Endodermal cell (in vitro differentiated cells): Measurements from ENCODE around the gene DYNC1H1. TPM values are rescaled to one million over a fixed set of nuclear protein-coding genes. Genes with fewer than 3 reads are reported as not detected.

ENCODE experiments used
- DNase-seq: peaks from one replicate; pipeline ENCODE4 v3.0.0-alpha.2; 2017
- H3K27ac ChIP-seq: 2 replicates; pipeline ENCODE4 v1.5.1; 2013; ENCODE audit warnings: mild to moderate bottlenecking, low read depth, low read length, moderate library complexity
- H3K27me3 ChIP-seq: 2 replicates; pipeline ENCODE4 v1.6.1; 2013; ENCODE audit warnings: mild to moderate bottlenecking, low read length, moderate library complexity; ENCODE audit not compliant: insufficient read depth, control insufficient read depth, poor library complexity, severe bottlenecking
- H3K36me3 ChIP-seq: 2 replicates; pipeline ENCODE4 v1.7.0; 2013; ENCODE audit warnings: mild to moderate bottlenecking, low read length, moderate library complexity; ENCODE audit not compliant: control insufficient read depth, insufficient read depth
- H3K4me1 ChIP-seq: one replicate; pipeline ENCODE4 v1.7.0; 2013; ENCODE audit warnings: low read length; ENCODE audit not compliant: control insufficient read depth, insufficient read depth
- H3K4me3 ChIP-seq: 2 replicates; pipeline ENCODE4 v1.5.1; 2013; ENCODE audit warnings: mild to moderate bottlenecking, low read length, moderate library complexity
- H3K9ac ChIP-seq: 2 replicates; pipeline ENCODE4 v1.6.1; 2013; ENCODE audit warnings: mild to moderate bottlenecking, low read length, moderate library complexity; ENCODE audit not compliant: poor library complexity, severe bottlenecking; ENCODE audit errors: extremely low read depth
- H3K9me3 ChIP-seq: 2 replicates; pipeline ENCODE4 v1.6.1; 2013; ENCODE audit warnings: mild to moderate bottlenecking, low read length, moderate library complexity; ENCODE audit not compliant: control insufficient read depth
- H3K27ac Mint-ChIP-seq: 2 replicates; pipeline ENCODE4 v1.8.0; 2020; ENCODE audit warnings: mixed read lengths
- H3K27me3 Mint-ChIP-seq: 2 replicates; pipeline ENCODE4 v1.8.0; 2021; ENCODE audit warnings: mild to moderate bottlenecking, mixed read lengths; ENCODE audit not compliant: insufficient read depth
- H3K36me3 Mint-ChIP-seq: 2 replicates; pipeline ENCODE4 v1.8.0; 2020; ENCODE audit warnings: low read depth, mixed read lengths
- H3K4me1 Mint-ChIP-seq: 2 replicates; pipeline ENCODE4 v1.8.0; 2020; ENCODE audit warnings: mixed read lengths
- H3K4me3 Mint-ChIP-seq: 2 replicates; pipeline ENCODE4 v1.8.0; 2020; ENCODE audit warnings: mild to moderate bottlenecking, moderate library complexity, mixed read lengths
- H3K9me3 Mint-ChIP-seq: 2 replicates; pipeline ENCODE4 v1.8.0; 2020; ENCODE audit warnings: mild to moderate bottlenecking, mixed read lengths
- CTCF ChIP-seq: fragments of 200-600 bp; sonication (generic); conservative IDR thresholded peaks from 2 replicates; pipeline ENCODE4 v1.5.0; 2021; ENCODE audit warnings: antibody characterized with exemption, mild to moderate bottlenecking
- WGBS, 2 experiments: methylation state at CpG; one replicate each; pipeline versions ENCODE4 v1.1.5 to v1.1.7; 2013; ENCODE audit warnings: missing lambda C conversion rate in 2 of 2, mixed read lengths in 1 of 2; ENCODE audit not compliant: insufficient coverage in 1 of 2, insufficient read length in 1 of 2; 5-methylcytosine and 5-hydroxymethylcytosine counted together
- total RNA-seq, 2 donors: library from RNA; stranded (reverse); fragmentation: NEBNext Ultra II Directional in 1 of 2; extraction: Animal tissue kit (Norgen Biotek cat#: 25700) in 1 of 2; gene quantifications; 2 replicates in 1 of 2; 3 replicates in 1 of 2; pipeline ENCODE4 v1.2.1, GENCODE V29; 2021

DYNC1H1 gene
- total RNA-seq, 2 donors from 2014 or later, result 438 to 443 TPM

- H3K4me1 Mint-ChIP-seq, result peaks cover 28% of the 10 kb centered on the region
- WGBS, 2 experiments, result 78 to 92% methylated on average over 4 of the region's 4 CpGs
- Histone ChIP-seq H3K36me3 (peaks cover 21% of the 10 kb centered on the region), H3K9me3 (no peaks in the 10 kb centered on the region), H3K9ac (no peak overlapping the region), H3K4me3 (no peak overlapping the region), H3K27ac (no peak overlapping the region), H3K27me3 (no peaks in the 10 kb centered on the region), H3K4me1 (no peaks in the 10 kb centered on the region)
- TF ChIP-seq CTCF, result no peak
- no peaks in the 10 kb centered on the region for H3K9me3 Mint-ChIP-seq
- peaks cover 36% of the 10 kb centered on the region for H3K36me3 Mint-ChIP-seq
- no peak overlapping the region for H3K4me3 Mint-ChIP-seq
- no peaks in the 10 kb centered on the region for H3K27me3 Mint-ChIP-seq
- H3K27ac Mint-ChIP-seq, result no peak overlapping the region
- DNase-seq, result no peak
Measured at GRCh38 chr14:101920271-101920670, 44.1 kb upstream of the DYNC1H1 start.

- H3K36me3 Mint-ChIP-seq, result peaks cover 35% of the 10 kb centered on the region
- H3K4me3 Mint-ChIP-seq, result no peak overlapping the region
- H3K27me3 Mint-ChIP-seq, result no peaks in the 10 kb centered on the region
- Histone ChIP-seq H3K36me3 (peaks cover 29% of the 10 kb centered on the region), H3K9ac (no peak overlapping the region), H3K27me3 (no peaks in the 10 kb centered on the region), H3K27ac (no peak overlapping the region), H3K9me3 (no peaks in the 10 kb centered on the region), H3K4me1 (no peaks in the 10 kb centered on the region), H3K4me3 (no peak overlapping the region)
- WGBS, 2 experiments, result 83 to 93% methylated on average over 4 to 7 of the region's 7 CpGs
- H3K27ac Mint-ChIP-seq, result no peak overlapping the region
- no peak for TF ChIP-seq CTCF
- H3K4me1 Mint-ChIP-seq, result peaks cover 9% of the 10 kb centered on the region
- DNase-seq, result no peak
- H3K9me3 Mint-ChIP-seq, result no peaks in the 10 kb centered on the region
Measured at GRCh38 chr14:101922866-101923265, 41.5 kb upstream of the DYNC1H1 start.

GRCh38 chr14:101925152-101925551 is 39.2 kb upstream of the DYNC1H1 start:
- no peak for TF ChIP-seq CTCF
- no peaks in the 10 kb centered on the region for H3K9me3 Mint-ChIP-seq
- no peaks in the 10 kb centered on the region for H3K9me3 ChIP-seq
- H3K27me3 ChIP-seq, result no peaks in the 10 kb centered on the region
- DNase-seq, result no peak
- peaks cover 35% of the 10 kb centered on the region for H3K36me3 Mint-ChIP-seq
- H3K27ac ChIP-seq, result no peak overlapping the region
- H3K4me3 Mint-ChIP-seq, result no peak overlapping the region
- no peak overlapping the region for H3K27ac Mint-ChIP-seq
- peaks cover 29% of the 10 kb centered on the region for H3K36me3 ChIP-seq
- H3K4me3 ChIP-seq, result no peak overlapping the region
- H3K27me3 Mint-ChIP-seq, result no peaks in the 10 kb centered on the region
- no peak overlapping the region for H3K9ac ChIP-seq
- 95 to 96% methylated on average over 20 to 33 of the region's 33 CpGs for WGBS, 2 experiments
- no peaks in the 10 kb centered on the region for H3K4me1 ChIP-seq
- H3K4me1 Mint-ChIP-seq, result no peaks in the 10 kb centered on the region
